Measurements from ENCODE around the gene TNKS2. TPM values are rescaled to one million over a fixed set of nuclear protein-coding genes. Genes with fewer than 3 reads are reported as not detected.
A peak's percentile ranks its signal among the peaks of the same experiment; 100 is the strongest.

The TNKS2 gene
- total and polyA plus RNA-seq, 2 donors (not counting 1 experiment from before 2014, with no cell fraction given): 17.5 to 45.8 TPM

DNA sequence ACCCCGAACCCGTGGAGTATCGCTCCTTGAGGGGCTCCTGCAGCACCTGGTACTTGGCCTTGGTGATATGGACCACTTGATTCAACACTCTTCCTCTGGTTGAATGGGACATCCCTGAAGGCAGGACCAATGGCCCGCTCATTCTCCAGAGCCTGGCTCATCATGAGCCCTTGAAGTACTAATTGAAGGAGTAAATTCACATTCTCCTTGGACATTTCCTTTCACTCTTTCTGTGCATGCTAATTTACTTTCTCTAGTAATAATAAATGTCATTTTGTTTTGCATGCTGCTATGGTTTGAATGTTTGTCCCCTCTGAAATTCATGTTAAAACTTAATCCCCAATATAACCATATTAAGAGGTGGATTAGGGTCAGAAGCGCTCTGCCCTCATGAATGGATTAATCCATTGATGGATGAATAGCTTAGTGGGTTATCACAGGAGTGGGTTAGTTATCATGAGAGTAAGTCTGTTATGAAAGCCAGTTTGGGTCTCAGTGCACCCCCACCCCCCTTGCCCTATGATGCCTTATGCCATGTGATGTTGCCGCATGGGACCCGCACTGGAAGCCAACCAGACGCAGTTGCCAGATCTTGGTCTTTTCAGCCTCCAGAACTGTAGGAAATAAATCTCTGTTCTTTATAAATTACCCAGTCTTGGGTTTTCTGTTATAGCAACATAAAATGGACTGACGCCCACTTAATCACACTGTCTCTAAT is 87.3 kb downstream of the TNKS2 start:
- no peak overlapping the region for H3K27ac Mint-ChIP-seq
- intact Hi-C loops (cut with micrococcal nuclease): no loop called here
- H4K20me1 ChIP-seq (ENCODE audit: control insufficient read depth, insufficient read depth, low read length, poor library complexity, severe bottlenecking): no peaks in the 10 kb centered on the region
- H3K27ac ChIP-seq (ENCODE audit: low read length in 2 of 2): no peak overlapping the region
- peaks cover 26% of the 10 kb centered on the region for H3K27me3 Mint-ChIP-seq
- H3K4me3 ChIP-seq (ENCODE audit: control extremely low read depth in 1 of 5, extremely low read depth in 1 of 5, insufficient read depth in 1 of 5, low read depth in 2 of 5, low read length in 4 of 5): no peak overlapping the region
- H3K36me3 ChIP-seq (replicated peaks in 1 of 2; ENCODE audit: control extremely low read depth in 1 of 2, control insufficient read depth in 1 of 2, extremely low read depth in 1 of 2, insufficient read depth in 2 of 2, low read length in 1 of 2): no peaks in the 10 kb centered on the region
- ATAC-seq (ENCODE audit: low read depth) (no peak), DNase-seq (no peak)
- ChIA-PET CTCF (no interaction called here), POLR2A (interaction anchor here (0.9 kb wide), 1 partner anchor 89 kb away, joined by 3 read pairs; no protein-coding TSS in a partner anchor)
- H3K27me3 ChIP-seq (replicated peaks in 1 of 4; ENCODE audit: control extremely low read depth in 1 of 4, control insufficient read depth in 3 of 4, insufficient read depth in 4 of 4, low read length in 3 of 4): peaks cover 0 to 13% (median 2%) of the 10 kb centered on the region in 4 experiments
- TF ChIP-seq, protein P1, sequence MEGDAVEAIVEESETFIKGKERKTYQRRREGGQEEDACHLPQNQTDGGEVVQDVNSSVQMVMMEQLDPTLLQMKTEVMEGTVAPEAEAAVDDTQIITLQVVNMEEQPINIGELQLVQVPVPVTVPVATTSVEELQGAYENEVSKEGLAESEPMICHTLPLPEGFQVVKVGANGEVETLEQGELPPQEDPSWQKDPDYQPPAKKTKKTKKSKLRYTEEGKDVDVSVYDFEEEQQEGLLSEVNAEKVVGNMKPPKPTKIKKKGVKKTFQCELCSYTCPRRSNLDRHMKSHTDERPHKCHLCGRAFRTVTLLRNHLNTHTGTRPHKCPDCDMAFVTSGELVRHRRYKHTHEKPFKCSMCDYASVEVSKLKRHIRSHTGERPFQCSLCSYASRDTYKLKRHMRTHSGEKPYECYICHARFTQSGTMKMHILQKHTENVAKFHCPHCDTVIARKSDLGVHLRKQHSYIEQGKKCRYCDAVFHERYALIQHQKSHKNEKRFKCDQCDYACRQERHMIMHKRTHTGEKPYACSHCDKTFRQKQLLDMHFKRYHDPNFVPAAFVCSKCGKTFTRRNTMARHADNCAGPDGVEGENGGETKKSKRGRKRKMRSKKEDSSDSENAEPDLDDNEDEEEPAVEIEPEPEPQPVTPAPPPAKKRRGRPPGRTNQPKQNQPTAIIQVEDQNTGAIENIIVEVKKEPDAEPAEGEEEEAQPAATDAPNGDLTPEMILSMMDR (IDR thresholded peaks at IDR 0.05): no peak
- H3K4me2 ChIP-seq (replicated peaks; ENCODE audit: low read depth, low read length, poor library complexity, severe bottlenecking): no peak overlapping the region
- H3K4me1 ChIP-seq (ENCODE audit: control insufficient read depth in 2 of 2, insufficient read depth in 2 of 2, low read length in 2 of 2): peaks cover 3 to 7% of the 10 kb centered on the region in 2 donors
- H3K9me3 ChIP-seq (ENCODE audit: control extremely low read depth in 1 of 3, control insufficient read depth in 2 of 3, insufficient read depth in 1 of 3, low read length in 2 of 3): peaks cover 0 to 13% (median 0%) of the 10 kb centered on the region in 3 donors
- 97% methylated on average over 3 of the region's 9 CpGs for WGBS (ENCODE audit: insufficient coverage)
- no peaks in the 10 kb centered on the region for H3K79me2 ChIP-seq (ENCODE audit: control insufficient read depth, insufficient read depth, low read length)
- H2AFZ ChIP-seq (ENCODE audit: insufficient read depth, low read depth, low read length, poor library complexity, severe bottlenecking): no peak overlapping the region
- H3K9me3 Mint-ChIP-seq (ENCODE audit: insufficient read depth): peaks cover 2% of the 10 kb centered on the region
- peak overlapping the region; percentile 33 for H3K4me3 Mint-ChIP-seq
- peaks cover 14% of the 10 kb centered on the region for H3K4me1 Mint-ChIP-seq
- H3K9ac ChIP-seq (ENCODE audit: low read length): no peak overlapping the region

DNA sequence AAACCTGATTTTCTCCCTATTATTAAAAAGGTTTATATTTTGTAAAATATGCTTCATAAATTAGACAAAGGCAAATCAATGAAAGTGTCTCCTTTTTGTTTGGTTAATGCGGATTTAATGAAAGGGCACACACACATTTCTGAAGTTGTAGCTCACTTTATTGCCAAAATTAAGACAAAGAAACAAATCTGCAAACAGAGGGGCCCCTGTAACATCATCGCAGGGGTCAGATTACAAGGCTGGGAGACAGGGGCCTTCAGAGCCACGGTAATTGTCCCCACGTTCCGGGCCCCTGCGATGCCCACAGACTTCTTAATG is 88.7 kb downstream of the TNKS2 start:
- Histone ChIP-seq H3K27ac (ENCODE audit: low read length in 2 of 2) (no peak overlapping the region), H3K9me3 (ENCODE audit: control extremely low read depth in 1 of 3, control insufficient read depth in 2 of 3, insufficient read depth in 1 of 3, low read length in 2 of 3) (peaks cover 0 to 5% (median 0%) of the 10 kb centered on the region in 3 donors), H3K4me1 (ENCODE audit: control insufficient read depth in 2 of 2, insufficient read depth in 2 of 2, low read length in 2 of 2) (peaks cover 3 to 7% of the 10 kb centered on the region in 2 donors), H3K9ac (ENCODE audit: low read length) (peak overlapping the region; percentile 76), H2AFZ (ENCODE audit: insufficient read depth, low read depth, low read length, poor library complexity, severe bottlenecking) (peak overlapping the region; percentile 72), H3K36me3 (replicated peaks in 1 of 2; ENCODE audit: control extremely low read depth in 1 of 2, control insufficient read depth in 1 of 2, extremely low read depth in 1 of 2, insufficient read depth in 2 of 2, low read length in 1 of 2) (no peaks in the 10 kb centered on the region), H3K79me2 (ENCODE audit: control insufficient read depth, insufficient read depth, low read length) (no peaks in the 10 kb centered on the region), H3K27me3 (replicated peaks in 1 of 4; ENCODE audit: control extremely low read depth in 1 of 4, control insufficient read depth in 3 of 4, insufficient read depth in 4 of 4, low read length in 3 of 4) (peaks cover 0 to 16% (median 2%) of the 10 kb centered on the region in 4 experiments), H3K4me3 (ENCODE audit: control extremely low read depth in 1 of 5, extremely low read depth in 1 of 5, insufficient read depth in 1 of 5, low read depth in 2 of 5, low read length in 4 of 5) (peak overlapping the region in 4 of 5 experiments; percentile 39 to 92 (median 60)), H3K4me2 (replicated peaks; ENCODE audit: low read depth, low read length, poor library complexity, severe bottlenecking) (peak overlapping the region; percentile 94), H4K20me1 (ENCODE audit: control insufficient read depth, insufficient read depth, low read length, poor library complexity, severe bottlenecking) (no peaks in the 10 kb centered on the region)
- CTCF ChIA-PET: interaction anchor here (0.9 to 1.2 kb wide), 3 partner anchors 21 to 128 kb away, joined by 3 to 7 read pairs (median 3); no protein-coding TSS in a partner anchor
- Mint-ChIP-seq H3K4me3 (peak overlapping the region; percentile 87), H3K9me3 (ENCODE audit: insufficient read depth) (no peaks in the 10 kb centered on the region), H3K27me3 (peaks cover 36% of the 10 kb centered on the region), H3K27ac (no peak overlapping the region), H3K4me1 (peaks cover 14% of the 10 kb centered on the region)
- POLR2A ChIA-PET: no interaction called here
- 17% methylated on average over 5 of the region's 6 CpGs for WGBS (ENCODE audit: insufficient coverage)
- intact Hi-C loops (cut with micrococcal nuclease): no loop called here
- no peak for DNase-seq
- TF ChIP-seq, protein P1 (IDR thresholded peaks at IDR 0.05): no peak
- TF ChIP-seq EZH2 (IDR thresholded peaks at IDR 0.05; ENCODE audit: borderline replicate concordance, insufficient read depth, low read depth, low read length, poor library complexity, severe bottlenecking): no peak
- no peak for ATAC-seq (ENCODE audit: low read depth)

Measured in B cell (primary cell).